Chondrocyte (in vitro differentiated cells): ENCODE measurements around the gene SUSD4. TPM values are rescaled to one million over a fixed set of nuclear protein-coding genes. Genes with fewer than 3 reads are reported as not detected.

Source experiments
- DNase-seq: peaks from one replicate; pipeline ENCODE4 v3.0.0; 2021; ENCODE audit warnings: mixed read lengths, low spot score
- H3K27ac Mint-ChIP-seq: one replicate; pipeline ENCODE4 v1.8.0; 2021; ENCODE audit warnings: mild to moderate bottlenecking, moderate library complexity, mixed read lengths; ENCODE audit not compliant: unreplicated experiment
- H3K27me3 Mint-ChIP-seq: 2 replicates; pipeline ENCODE4 v1.8.0; 2021; ENCODE audit warnings: low read depth, mixed read lengths
- H3K36me3 Mint-ChIP-seq: 2 replicates; pipeline ENCODE4 v1.8.0; 2021; ENCODE audit warnings: low read depth, mixed read lengths
- H3K4me1 Mint-ChIP-seq: 2 replicates; pipeline ENCODE4 v1.8.0; 2021; ENCODE audit warnings: low read depth, mild to moderate bottlenecking, mixed read lengths
- H3K4me3 Mint-ChIP-seq: one replicate; pipeline ENCODE4 v1.8.0; 2021; ENCODE audit warnings: mild to moderate bottlenecking, moderate library complexity, mixed read lengths; ENCODE audit not compliant: unreplicated experiment
- H3K9me3 Mint-ChIP-seq: 2 replicates; pipeline ENCODE4 v1.8.0; 2021; ENCODE audit warnings: low read depth, mixed read lengths
- total RNA-seq: library from RNA; stranded (reverse); gene quantifications from 3 replicates; pipeline ENCODE4 v1.2.1, GENCODE V29; 2021
- TF ChIP-seq, protein P1 (sequence below): fragments of 200-600 bp; sonication (generic); IDR thresholded peaks from 2 replicates; pipeline ENCODE4 v1.5.0; 2021; ENCODE audit warnings: antibody characterized with exemption, mild to moderate bottlenecking, moderate library complexity

Gene SUSD4
- total RNA-seq, 1 donor from 2014 or later, result 0.42 TPM

- H3K27me3 Mint-ChIP-seq, result no peaks in the 10 kb centered on the region
- no peak overlapping the region for H3K27ac Mint-ChIP-seq
- H3K9me3 Mint-ChIP-seq, result peaks cover 18% of the 10 kb centered on the region
- peaks cover 24% of the 10 kb centered on the region for H3K4me1 Mint-ChIP-seq
- TF ChIP-seq, protein P1, sequence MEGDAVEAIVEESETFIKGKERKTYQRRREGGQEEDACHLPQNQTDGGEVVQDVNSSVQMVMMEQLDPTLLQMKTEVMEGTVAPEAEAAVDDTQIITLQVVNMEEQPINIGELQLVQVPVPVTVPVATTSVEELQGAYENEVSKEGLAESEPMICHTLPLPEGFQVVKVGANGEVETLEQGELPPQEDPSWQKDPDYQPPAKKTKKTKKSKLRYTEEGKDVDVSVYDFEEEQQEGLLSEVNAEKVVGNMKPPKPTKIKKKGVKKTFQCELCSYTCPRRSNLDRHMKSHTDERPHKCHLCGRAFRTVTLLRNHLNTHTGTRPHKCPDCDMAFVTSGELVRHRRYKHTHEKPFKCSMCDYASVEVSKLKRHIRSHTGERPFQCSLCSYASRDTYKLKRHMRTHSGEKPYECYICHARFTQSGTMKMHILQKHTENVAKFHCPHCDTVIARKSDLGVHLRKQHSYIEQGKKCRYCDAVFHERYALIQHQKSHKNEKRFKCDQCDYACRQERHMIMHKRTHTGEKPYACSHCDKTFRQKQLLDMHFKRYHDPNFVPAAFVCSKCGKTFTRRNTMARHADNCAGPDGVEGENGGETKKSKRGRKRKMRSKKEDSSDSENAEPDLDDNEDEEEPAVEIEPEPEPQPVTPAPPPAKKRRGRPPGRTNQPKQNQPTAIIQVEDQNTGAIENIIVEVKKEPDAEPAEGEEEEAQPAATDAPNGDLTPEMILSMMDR, result no peak
- no peak for DNase-seq
- no peak overlapping the region for H3K4me3 Mint-ChIP-seq
- peaks cover 2% of the 10 kb centered on the region for H3K36me3 Mint-ChIP-seq
Measured at GRCh38 chr1:223233019-223233409, 131.0 kb downstream of the SUSD4 start.

DNA sequence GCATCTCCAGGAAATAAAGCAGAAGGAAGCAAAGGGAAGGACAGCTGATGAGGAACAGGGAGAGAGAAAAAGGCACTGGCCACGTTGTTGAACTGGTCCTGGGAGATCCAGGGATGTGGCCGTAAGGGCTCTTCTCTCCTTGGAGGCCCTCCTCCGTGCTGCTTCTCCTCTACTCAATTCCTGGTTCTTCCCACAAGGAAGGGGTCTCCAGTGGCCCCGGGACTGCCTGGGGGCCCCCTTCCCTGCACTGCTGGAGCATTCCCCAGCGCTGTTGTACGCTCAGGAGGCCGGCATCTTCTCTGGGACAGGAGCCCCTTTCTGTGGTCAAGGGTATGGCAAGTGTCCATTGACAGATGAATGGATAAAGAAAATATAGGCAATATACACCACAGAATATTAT lies 132.4 kb downstream of the SUSD4 start:
- peaks cover 24% of the 10 kb centered on the region for H3K4me1 Mint-ChIP-seq
- peaks cover 2% of the 10 kb centered on the region for H3K36me3 Mint-ChIP-seq
- H3K9me3 Mint-ChIP-seq, result peaks cover 9% of the 10 kb centered on the region
- TF ChIP-seq, protein P1, result no peak
- DNase-seq, result no peak
- no peak overlapping the region for H3K4me3 Mint-ChIP-seq
- H3K27me3 Mint-ChIP-seq, result peaks cover 2% of the 10 kb centered on the region
- H3K27ac Mint-ChIP-seq, result no peak overlapping the region

DNA sequence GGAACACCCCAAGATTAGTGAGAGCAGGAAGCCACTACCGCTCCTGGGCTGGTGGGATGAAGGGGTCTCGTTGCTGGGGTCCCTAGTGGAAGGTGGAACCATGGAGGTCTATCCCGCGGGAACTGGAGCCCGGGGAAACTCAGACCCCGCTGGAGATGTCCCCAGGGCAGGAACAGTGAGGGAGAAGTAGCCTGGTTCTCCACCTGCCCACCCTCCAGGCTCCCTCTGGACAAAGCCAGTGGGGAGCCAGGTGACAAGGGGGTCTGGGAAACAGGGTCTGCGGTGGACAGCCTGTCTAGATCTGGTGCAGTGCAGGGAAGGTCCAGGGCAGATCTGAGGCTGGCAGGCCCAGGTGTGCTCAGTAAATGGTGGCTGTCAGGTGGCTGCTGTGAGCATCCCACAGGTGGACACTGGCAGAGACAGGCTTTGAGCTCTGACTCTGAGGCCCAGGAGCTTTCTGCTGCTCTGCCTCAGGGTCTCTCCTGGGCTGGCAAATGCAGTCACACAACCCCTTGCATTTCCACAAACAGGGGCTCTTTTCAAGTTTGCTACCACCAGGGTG lies 132.9 kb downstream of the SUSD4 start:
- H3K27me3 Mint-ChIP-seq, result peaks cover 2% of the 10 kb centered on the region
- H3K4me1 Mint-ChIP-seq, result peaks cover 24% of the 10 kb centered on the region
- DNase-seq, result no peak
- no peak overlapping the region for H3K4me3 Mint-ChIP-seq
- peaks cover 2% of the 10 kb centered on the region for H3K36me3 Mint-ChIP-seq
- peak overlapping the region; percentile 49 for H3K27ac Mint-ChIP-seq
- peaks cover 4% of the 10 kb centered on the region for H3K9me3 Mint-ChIP-seq
- TF ChIP-seq, protein P1, result no peak

- Mint-ChIP-seq H3K27ac (peak overlapping the region; percentile 69), H3K36me3 (peaks cover 2% of the 10 kb centered on the region), H3K9me3 (no peaks in the 10 kb centered on the region), H3K27me3 (peaks cover 6% of the 10 kb centered on the region), H3K4me1 (peaks cover 24% of the 10 kb centered on the region), H3K4me3 (no peak overlapping the region)
- DNase-seq, result no peak
- TF ChIP-seq, protein P1, result no peak
Measured at GRCh38 chr1:223230161-223230881, 133.7 kb downstream of the SUSD4 start.

DNA sequence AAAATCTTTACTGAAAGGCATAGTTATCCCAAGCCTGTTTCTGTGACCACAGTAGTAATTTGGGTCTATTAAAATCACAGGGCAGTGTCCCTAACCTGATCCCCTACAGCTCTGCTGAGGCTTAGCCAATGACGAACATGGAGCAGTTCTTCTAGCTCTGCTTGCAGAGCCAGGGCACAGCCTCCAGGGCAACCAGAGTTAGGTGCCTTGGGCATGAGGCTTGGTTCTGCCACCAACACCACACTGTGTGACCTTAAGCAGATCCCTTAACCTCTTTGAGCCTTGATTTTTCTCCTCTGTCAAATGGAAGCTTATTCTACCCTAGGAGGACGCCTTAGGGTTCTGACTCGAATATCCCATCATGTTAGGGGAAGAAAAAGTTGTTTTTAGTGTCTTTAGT lies 134.2 kb downstream of the SUSD4 start:
- TF ChIP-seq, protein P1, result no peak
- Mint-ChIP-seq H3K36me3 (peaks cover 2% of the 10 kb centered on the region), H3K4me3 (no peak overlapping the region), H3K27ac (peak overlapping the region; percentile 69), H3K9me3 (no peaks in the 10 kb centered on the region), H3K27me3 (peaks cover 6% of the 10 kb centered on the region), H3K4me1 (peaks cover 24% of the 10 kb centered on the region)
- no peak for DNase-seq
